Nephron (organoid): Measurements from ENCODE around the gene TSNAX.

Source experiments
- H3K27ac Mint-ChIP-seq, 3 experiments: 2 replicates each; pipeline ENCODE4 v1.8.0; 2020; ENCODE audit warnings: mixed read lengths in 3 of 3, mild to moderate bottlenecking in 2 of 3, moderate library complexity in 1 of 3
- H3K27me3 Mint-ChIP-seq: 2 replicates; pipeline ENCODE4 v1.8.0; 2021; ENCODE audit warnings: low read depth, mild to moderate bottlenecking, moderate library complexity, mixed read lengths
- H3K36me3 Mint-ChIP-seq: 2 replicates; pipeline ENCODE4 v1.8.0; 2020; ENCODE audit warnings: low read depth, mixed read lengths
- H3K4me1 Mint-ChIP-seq: 2 replicates; pipeline ENCODE4 v1.8.0; 2020; ENCODE audit warnings: mixed read lengths
- H3K4me3 Mint-ChIP-seq, 3 experiments: 2 replicates each; pipeline ENCODE4 v1.8.0; 2020; ENCODE audit warnings: mild to moderate bottlenecking in 3 of 3, mixed read lengths in 3 of 3, moderate library complexity in 2 of 3
- H3K9me3 Mint-ChIP-seq: 2 replicates; pipeline ENCODE4 v1.8.0; 2020; ENCODE audit warnings: mixed read lengths
- TF ChIP-seq, protein P1 (sequence below), 3 experiments: fragments of 200-600 bp; sonication (generic); IDR thresholded peaks; one replicate each; pipeline ENCODE4 v1.5.0; 2021; ENCODE audit warnings: antibody characterized with exemption in 3 of 3; ENCODE audit not compliant: unreplicated experiment in 3 of 3

Gene TSNAX

DNA sequence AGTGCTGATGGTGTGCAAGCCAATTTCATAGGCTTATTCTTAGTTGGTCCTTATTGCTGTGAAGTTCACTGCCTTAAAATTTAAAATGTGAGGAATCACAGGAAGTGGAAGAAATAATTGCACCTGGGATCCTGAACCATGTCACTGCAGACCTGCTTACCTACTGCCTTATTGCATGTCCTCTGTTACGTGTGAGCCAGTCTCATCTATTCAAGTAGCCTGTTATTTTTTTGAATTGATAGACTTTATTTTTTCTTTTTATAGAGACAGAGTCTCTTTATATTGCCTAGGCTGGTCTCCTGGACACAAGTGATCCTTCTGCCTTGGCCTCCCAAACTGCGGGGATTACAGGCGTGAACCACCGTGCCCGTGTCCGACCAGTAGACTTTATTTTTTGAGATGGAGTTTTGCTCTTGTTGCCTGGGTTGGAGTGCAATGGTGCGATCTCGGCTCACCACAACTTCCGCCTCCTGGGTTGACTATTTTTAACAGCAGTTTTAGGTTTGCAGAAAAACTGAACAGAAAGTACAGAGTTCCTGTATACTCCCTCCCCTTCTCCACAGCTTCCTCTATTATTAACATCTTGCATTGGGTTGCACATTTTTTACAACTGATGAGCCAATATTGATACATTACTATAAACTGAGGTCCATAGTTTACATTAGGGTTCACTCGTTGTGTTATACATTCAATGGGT is 84.1 kb downstream of the TSNAX start:
- no peaks in the 10 kb centered on the region for H3K36me3 Mint-ChIP-seq
- H3K4me3 Mint-ChIP-seq, result no peak overlapping the region
- peaks cover 12% of the 10 kb centered on the region for H3K9me3 Mint-ChIP-seq
- H3K4me1 Mint-ChIP-seq, result no peaks in the 10 kb centered on the region
- TF ChIP-seq, protein P1, sequence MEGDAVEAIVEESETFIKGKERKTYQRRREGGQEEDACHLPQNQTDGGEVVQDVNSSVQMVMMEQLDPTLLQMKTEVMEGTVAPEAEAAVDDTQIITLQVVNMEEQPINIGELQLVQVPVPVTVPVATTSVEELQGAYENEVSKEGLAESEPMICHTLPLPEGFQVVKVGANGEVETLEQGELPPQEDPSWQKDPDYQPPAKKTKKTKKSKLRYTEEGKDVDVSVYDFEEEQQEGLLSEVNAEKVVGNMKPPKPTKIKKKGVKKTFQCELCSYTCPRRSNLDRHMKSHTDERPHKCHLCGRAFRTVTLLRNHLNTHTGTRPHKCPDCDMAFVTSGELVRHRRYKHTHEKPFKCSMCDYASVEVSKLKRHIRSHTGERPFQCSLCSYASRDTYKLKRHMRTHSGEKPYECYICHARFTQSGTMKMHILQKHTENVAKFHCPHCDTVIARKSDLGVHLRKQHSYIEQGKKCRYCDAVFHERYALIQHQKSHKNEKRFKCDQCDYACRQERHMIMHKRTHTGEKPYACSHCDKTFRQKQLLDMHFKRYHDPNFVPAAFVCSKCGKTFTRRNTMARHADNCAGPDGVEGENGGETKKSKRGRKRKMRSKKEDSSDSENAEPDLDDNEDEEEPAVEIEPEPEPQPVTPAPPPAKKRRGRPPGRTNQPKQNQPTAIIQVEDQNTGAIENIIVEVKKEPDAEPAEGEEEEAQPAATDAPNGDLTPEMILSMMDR (IDR thresholded peaks at IDR 0.05; ENCODE audit: unreplicated experiment in 3 of 3), result no peak
- no peak overlapping the region for H3K27ac Mint-ChIP-seq
- peaks cover 21% of the 10 kb centered on the region for H3K27me3 Mint-ChIP-seq

GRCh38 chr1:231613419-231614349 is 85.2 kb downstream of the TSNAX start:
- H3K4me1 Mint-ChIP-seq, result no peaks in the 10 kb centered on the region

More at GRCh38 chr1:231613419-231614349, 85.2 kb downstream of the TSNAX start:
- TF ChIP-seq, protein P1 (IDR thresholded peaks at IDR 0.05; ENCODE audit: unreplicated experiment in 3 of 3), result no peak
- Mint-ChIP-seq H3K27ac (no peak overlapping the region), H3K36me3 (no peaks in the 10 kb centered on the region), H3K9me3 (peaks cover 8% of the 10 kb centered on the region), H3K27me3 (peaks cover 17% of the 10 kb centered on the region), H3K4me3 (no peak overlapping the region)
